HG03432 (cell line): ENCODE data around the gene KCNJ16.

Experiments
- ATAC-seq: cut with Tn5 transposase; IDR thresholded peaks from one replicate; pipeline ENCODE4 v1.9.1; 2021; ENCODE audit warnings: mild to moderate bottlenecking, moderate library complexity; ENCODE audit not compliant: unreplicated experiment

Gene KCNJ16

DNA sequence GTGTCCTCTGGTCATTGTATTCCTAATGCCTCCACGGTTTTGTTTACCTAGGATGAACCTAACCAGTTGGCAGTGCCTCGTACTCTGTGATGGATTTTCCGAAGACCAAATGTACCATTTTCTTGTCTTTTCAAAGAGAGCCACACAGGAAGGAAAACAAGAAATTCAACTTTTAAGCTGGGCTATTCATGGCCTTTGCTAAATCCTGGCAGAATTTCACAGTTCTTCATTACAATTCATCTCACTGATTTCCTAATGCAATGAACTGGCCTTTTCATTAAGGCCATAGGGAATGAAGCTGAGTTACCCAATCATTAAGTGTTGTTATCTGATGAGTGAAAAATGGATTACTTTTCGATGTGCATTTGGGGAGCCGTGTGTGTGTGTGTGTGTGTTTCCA, 7.9 kb upstream of the KCNJ16 start:
- ATAC-seq, result no peak

DNA sequence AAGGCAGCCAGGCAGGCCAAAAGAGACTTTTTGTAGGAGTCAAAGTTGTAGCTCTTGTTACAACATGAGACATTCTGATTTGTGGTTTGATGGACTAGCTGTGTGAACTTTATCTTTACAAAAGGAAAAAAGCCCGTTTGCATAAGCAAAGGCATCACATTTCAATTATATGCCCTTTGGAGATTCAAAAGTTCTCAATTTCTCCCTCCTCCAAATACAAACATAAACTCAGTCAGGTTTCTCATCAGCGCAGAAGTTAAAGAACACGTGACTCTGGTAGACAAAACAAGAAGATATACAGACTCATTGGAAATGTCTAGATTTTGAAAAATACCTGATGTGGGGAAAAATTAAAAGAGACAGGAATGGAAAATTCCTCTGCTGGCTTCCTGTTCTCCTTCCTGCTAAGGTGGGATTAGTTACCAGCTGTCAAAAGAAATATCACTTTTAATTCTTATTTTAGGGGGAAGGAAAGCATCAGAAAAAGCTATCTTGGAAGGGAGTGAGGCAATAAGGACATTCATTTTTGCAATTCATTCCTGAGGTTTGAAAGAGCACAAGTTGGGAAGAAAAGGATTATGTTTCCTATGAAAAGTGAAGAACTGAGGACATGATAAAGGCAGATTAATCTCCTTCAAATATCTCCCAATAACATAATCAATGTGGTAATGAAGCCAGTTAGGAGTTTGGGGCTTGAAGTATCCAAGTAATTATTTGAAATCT, 4.6 kb upstream of the KCNJ16 start:
- ATAC-seq, result no peak

DNA sequence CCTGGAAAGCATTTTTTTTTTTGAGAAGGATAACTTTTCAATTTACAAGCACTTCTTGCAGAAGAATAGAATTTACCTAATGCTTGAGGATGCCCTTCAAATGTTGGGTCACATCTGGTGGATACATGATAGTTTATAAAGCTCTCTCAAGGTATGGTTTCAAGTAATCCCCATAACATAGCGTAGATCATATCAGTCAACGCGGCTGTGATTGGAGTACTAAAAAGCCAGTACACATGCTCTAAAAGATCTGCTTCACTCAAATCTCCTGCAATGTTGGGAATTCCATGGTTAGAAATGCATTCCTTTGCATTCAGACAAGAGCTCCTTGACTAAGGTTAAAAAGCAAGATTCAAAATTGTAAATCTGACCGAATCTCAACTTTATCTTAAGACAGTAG, 3.9 kb upstream of the KCNJ16 start:
- ATAC-seq, result no peak

DNA sequence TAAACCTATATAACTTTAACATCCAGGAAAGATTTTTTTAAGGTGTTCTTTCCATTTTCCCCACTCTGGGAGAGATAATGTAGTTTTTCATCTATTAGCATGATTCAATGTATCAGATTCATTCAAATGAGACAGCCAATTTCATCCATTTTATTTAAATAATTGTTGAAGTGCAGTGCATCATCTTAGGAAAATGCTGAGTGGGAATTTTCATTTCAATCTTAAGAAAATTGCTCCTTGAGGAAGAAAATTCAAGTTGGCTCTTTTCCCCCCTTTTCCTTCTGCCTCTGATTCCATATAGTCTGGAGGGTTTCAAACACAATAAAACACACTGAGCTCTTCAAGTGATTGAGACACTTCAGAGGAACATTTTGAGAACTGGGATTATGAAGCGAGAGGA, 3.4 kb upstream of the KCNJ16 start:
- ATAC-seq, result no peak

DNA sequence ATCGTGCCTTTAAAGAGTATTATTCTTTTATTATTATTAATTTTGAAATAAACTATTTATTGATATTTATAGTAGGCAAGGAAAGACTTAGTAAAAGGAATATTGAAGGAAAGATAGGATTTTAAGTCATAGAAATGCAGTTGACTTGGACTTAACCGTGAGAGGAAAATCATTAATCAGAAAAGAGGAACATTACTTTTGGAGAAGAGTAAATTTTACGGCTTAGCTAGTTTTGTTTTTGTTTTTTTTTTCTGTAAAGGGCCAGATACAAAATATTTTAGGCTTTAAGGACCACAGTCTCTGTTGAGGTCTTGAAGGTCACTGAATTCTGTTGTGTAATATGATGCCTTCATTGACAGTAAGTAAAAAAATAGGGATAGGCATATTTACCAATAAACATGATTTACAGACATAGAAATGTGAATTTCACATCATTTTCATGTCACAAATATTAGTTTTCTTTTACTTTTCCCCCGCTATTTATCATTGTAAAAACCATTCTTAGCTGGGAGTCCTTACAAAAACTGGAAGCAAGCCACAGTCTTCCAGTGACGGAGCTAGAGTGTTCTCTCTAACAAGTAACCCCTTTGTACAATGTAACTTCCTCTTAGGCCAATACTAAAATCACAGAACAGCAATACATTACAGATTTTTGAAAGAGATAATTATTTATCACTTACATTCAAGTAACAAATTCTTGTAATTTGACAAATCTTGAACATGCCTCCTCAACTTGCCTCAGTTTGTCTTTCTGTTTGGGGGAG, 2.3 kb upstream of the KCNJ16 start:
- no peak for ATAC-seq

DNA sequence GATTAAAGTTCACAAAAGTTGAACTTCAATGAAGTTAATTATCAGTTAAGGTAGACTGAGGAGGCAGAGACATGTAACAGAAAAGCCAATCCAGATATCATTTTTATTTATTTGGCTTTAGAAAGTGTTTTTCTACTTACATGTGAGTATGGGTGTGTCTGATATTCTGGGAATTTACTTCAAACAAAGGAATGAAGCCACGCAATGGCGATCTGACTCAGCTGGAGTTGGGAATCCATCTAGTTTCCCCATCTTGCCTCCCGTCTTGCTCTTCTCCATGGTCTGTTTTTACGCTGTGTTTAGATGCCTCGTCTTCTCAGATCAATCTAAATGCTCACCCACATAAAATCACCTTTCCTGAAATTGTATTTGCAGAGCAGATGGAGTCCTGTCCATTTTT, 1.7 kb upstream of the KCNJ16 start:
- no peak for ATAC-seq

DNA sequence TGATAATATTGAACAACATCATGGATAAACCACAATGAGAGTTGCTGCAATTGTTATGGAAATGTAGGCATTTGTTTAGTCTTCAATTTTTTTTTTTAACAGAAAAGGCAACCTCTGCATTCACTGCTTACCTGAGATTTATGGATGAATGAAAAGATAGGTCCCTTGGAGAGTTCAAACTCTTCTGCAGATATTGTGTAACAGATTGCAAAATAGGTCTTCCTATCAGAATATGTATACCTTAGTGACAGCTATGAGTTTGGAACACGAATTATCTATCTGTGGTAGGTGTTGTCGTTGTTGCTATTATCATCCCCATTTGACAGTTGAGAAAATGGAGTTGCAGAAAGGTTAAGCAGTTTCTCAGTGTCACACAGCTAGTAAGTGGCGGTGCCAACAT, 1.2 kb upstream of the KCNJ16 start:
- ATAC-seq, result no peak

DNA sequence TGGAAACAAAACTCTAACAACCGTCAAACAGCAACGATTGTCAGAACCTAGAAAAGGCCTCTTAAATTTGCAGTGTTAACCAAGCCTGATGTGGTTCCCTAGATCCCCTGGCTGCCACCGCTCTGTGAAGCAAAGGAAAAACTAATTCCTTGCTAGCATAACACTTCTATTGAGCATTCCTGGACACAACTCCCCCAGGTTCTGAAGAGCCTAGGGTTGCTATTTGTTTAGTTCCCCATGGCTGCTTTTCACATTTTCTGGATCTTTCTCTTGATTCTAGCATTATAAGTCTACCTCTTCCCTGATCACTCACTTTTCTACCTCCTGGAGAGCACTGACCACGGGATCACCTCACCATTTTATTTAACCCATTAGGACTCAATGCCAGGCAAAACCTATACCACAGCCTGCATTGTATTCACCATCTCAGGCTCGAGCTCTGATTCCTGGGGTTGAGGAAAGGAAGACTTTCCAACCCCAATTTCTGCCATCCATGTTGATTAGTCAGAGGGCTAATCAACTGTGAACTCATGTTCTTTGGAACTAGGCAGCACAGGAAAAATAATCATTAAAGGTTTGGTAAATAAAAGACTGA, 692 bp upstream of the KCNJ16 start:
- no peak for ATAC-seq

DNA sequence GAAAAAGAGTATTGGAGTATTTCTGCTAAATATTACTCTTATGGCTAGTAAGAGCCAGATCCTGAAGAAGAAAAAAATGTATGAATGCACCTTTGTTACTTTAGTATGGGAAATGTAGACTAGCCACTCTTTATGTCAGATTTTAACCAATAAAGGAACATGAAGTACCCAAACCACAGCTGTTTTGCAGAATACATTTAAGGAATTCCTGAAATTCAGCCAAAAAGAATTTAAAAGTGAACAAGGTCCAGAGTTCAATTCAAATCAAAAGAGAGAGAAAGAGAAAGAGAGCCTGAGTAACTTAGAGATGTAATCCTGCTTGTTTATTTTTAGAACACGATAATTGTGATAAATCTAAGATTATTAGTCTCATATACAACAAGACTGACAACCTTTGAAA, 1.2 kb downstream of the KCNJ16 start:
- no peak for ATAC-seq

DNA sequence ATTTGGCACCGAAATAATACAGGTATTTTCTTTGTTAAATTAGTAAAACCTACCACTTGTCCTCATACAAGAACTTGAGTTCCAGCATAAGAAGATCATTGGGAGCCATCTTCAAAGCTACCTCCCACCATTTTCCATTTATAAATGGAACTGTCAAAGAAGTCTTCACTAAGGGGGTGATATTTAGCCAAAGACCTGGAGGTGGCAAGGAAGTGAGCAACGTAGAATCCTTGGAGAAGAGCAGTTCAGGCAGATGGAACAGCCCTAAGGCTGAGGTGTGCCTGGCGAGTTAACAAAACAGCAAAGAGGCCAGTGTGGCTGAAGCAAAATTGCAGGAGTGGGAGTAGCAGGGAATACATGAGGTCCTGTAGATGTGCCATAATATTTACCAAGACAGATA, 1.8 kb downstream of the KCNJ16 start:
- ATAC-seq, result no peak

DNA sequence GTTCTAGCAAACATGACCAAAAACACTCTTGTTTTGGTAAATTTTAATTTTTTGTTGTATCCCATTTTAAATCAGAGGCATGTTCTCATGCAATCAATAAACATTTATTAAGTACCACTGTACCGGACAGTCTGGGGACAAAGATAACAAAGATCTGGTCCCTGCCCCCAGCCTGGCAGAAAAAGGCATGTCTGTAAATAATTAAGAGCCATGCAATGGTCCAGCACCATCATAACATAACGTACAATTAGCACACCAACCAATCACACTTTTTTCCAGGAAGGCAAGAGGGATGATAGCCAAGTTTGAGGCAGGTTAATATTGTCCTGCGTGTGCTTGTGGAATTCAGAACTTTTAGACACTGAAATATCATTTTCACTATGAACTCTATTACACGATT, 3.5 kb downstream of the KCNJ16 start:
- ATAC-seq, result no peak

DNA sequence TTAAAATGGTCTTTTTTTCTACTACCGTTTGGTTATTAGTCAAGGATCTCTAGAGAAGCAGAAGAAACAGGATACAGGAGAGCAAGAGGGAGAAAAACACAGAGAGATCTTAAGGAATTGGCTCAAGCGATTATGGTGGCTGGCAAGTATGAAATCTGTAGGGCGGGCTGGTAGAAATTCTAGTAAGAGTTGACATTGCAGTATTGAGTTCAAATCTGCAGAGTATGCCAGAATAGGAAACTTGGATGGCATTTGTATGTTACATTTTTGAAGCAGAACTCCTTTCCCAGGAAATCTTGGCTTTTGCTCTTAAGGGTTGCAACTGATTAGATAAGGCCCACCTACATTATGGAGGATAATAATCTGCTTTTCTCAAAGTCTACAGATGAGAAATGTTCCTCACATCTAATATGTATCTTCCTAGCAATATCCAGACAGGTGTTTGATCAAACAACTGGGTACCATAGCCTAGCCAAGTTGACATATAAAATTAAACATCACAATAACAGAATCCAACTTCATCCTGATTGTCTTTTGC, 4.0 kb downstream of the KCNJ16 start:
- no peak for ATAC-seq

DNA sequence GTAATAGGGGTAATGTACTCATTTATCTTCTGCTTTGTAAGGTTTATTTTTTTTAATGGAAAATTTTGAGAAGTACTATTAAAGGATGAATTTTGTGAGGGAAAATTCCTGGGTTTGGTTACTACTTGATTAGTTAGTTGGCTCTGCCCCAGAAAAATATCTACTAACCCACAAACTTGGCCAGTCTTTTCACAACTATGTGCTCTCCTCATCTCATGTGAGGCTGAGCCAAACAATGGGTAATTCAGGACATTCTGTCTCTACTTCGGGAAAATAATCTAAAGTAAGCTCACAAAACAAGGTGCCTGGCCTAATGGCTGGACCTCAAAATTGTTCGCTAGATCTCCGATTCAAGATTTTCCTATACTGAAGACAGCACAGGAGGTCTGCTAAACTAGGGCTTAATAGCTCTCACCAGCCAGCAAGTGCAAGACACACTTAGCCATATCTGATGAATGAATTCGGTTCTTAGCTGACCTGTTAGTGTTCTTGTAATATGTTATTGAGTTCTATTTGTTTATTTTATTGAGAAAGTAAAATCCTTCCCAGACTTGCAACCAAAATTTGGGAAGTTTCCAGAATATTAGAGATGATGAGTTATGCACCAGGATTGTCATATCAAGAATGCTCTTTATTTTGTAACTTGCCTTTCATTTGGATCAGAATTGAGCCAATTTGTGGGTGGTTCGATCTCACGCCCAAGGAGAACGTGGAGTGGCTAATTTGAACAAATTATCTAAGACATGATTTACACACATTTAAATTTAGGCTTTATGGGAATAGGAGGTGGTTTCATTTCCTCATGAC, 5.7 kb downstream of the KCNJ16 start:
- no peak for ATAC-seq

DNA sequence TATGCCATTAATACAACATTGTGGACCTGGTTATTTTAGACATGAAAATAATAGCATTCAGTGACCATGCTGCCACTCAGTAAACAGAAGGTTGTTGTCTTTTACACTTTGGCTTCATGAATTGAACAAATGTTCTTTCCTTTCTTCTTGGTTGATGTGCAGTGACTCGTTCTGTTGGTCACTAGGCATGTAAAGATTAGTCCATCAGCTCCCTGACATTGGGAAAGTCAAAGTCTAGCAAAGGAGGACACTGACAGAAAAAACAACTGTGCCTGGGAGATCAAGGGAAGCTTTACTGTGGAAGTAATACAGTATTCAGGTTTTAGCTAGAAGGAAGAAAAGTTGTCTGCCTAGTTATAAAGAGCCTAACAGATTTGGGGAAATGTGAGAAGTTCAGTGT, 6.9 kb downstream of the KCNJ16 start:
- no peak for ATAC-seq

DNA sequence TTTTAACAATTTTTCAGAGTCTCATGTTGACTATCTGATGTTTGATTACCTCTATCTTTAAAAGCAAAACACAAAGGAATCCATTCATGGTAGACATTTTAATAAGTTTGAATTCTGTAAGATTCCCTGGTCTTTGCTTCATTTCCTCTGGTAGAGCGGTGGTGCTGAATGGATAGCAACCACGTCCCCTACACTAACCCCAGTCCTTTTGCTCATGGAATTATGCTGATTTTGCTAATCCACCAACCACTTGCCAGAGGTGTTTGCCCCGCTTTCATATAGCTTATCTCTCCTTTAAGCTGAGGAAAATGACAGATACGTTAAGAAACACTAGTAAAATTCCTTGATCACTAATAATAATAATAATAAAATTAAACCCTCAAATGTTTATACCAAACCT, 9.5 kb downstream of the KCNJ16 start:
- no peak for ATAC-seq

DNA sequence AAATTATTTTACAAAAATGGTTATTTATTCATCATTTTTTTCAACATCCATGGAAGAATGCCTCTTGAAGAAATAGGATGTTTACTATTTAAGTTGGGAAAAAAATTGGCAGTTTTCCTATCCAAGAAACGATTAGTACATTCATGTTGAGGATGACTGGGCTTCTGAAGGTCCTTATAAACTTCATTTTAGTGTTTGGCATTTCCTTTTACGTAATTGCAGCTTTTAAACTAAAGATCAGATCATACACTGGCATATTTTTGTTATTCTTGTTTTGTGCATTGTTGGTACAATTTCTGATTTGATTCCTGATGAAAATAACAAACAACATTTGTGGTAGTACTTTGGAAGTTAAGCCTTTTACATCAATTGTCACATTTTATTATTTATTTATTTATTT, 11.5 kb downstream of the KCNJ16 start:
- no peak for ATAC-seq

DNA sequence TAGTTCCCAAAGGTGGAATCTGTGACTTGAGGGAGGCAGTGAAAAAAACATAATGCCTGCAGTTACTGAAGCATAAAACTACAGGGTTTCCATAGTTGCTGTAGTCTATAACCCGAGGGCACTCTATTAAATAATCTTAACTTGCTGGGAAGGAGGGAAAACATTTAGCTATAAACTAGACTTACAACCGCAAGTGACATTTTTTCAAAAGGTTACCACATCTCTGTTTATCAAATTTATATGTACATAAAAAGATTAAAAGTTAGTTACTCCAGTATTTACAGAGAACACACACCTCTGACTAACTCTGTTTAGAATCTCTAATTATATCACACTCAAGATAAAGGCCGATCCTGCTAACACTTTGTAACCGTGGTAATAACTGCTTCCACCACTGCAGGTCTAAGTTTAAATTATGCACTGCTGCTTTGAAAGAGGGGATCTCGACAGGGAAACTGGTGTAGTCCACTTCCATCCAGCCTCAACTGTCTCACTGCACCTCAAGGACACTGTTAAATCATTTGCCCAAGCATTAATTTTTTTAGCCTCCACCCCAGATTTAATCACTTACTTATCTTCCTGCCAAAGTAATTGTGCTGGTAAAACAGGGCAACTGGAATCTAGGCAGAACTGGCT, 14.6 kb downstream of the KCNJ16 start:
- ATAC-seq, result no peak

DNA sequence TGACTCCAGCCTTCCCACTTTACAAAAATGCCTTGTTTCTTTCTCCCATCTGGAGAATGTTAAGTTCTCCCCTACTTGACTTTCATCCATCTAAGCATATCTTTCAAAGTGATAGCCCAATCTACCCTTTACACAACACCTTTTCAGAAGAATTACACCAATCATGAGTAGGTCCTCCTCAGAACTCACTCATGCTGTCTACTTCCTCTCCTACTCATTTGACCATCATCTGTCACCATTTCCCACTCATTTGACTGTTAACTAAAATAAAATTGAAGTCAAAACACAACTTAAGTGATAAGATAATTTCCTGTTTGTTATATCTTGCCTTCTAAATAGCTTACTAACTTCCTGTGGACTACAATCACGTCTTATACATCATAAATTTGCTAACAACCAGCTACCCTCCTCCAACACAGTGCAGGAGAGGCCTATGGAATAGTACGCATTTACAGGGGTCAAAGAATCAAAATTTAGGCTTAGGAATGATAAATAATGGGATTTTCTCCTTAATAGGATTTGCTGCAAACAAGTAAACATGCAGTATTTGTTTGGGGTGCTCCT, 16.1 kb downstream of the KCNJ16 start:
- no peak for ATAC-seq

DNA sequence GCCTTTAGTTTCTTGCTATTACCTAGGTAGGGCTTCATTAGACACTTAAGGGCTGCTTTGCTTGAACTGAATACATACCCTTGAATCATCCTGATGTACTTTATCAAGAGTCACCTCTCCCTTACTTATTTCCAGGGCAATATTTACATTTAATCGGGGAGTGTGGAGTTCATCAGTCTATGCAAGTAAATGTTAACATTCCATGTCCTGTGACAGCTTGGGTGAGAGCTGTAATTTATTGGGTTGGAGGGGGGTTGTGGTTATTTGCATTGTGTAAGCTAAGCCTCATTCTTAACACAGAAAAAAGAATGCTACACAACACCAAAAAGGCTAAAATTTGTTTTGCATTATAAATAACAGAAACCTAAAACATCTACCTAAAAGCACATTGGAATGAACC, 16.7 kb downstream of the KCNJ16 start:
- ATAC-seq, result no peak

DNA sequence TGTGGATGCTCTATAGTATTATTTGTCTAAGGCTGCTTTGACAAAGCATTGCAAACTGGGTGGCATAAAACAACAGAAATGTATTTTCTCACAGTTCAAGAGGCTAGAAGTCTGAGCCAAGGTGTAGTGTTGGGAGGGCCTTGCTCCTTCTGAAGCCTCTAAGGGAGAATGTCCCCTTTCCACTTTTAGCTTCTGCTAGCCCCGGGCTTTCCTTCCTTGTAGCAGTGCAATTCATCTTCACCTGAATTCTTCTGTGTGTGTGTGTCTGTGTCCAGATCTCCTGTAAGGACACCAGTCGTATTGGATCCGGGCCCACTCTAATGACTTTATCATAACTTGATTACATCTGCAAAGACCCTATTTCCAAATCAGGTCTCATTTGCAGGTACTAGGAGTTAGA, 18.1 kb downstream of the KCNJ16 start:
- no peak for ATAC-seq
